ENCODE measurements around the gene TCP11L1.

- TF ChIP-seq CTCF (IDR thresholded peaks at IDR 0.05 in 4 of 5, conservative IDR thresholded peaks at IDR 0.05 in 1 of 5) (no peak), POLR2A (IDR thresholded peaks at IDR 0.05) (no peak)
Measured at GRCh38 chr11:33067294-33067693, 27.9 kb downstream of the TCP11L1 start.
